ENCODE results near the gene PTPRN2.

Gene PTPRN2

GRCh38 chr7:157832006-157832405, 755.6 kb downstream of the PTPRN2 start:
- POLR2A ChIA-PET: no interaction called here
- CTCF ChIA-PET: no interaction called here
- H3K4me3 ChIP-seq (ENCODE audit: low read depth, low read length): no peak overlapping the region
- TF ChIP-seq CTCF (IDR thresholded peaks at IDR 0.05; ENCODE audit: insufficient read depth, low read length, missing control alignments): no peak
- DNase-seq (ENCODE audit: low read depth, low spot score): no peak

- TF ChIP-seq CTCF (IDR thresholded peaks at IDR 0.05; ENCODE audit: insufficient read depth, low read length, missing control alignments): no peak
- ChIA-PET POLR2A (no interaction called here), CTCF (no interaction called here)
- DNase-seq (ENCODE audit: low read depth, low spot score): no peak
- H3K4me3 ChIP-seq (ENCODE audit: low read depth, low read length): no peak overlapping the region
Measured at GRCh38 chr7:157831143-157831905, 756.3 kb downstream of the PTPRN2 start.

GRCh38 chr7:157830331-157830730, 757.3 kb downstream of the PTPRN2 start:
- TF ChIP-seq CTCF (IDR thresholded peaks at IDR 0.05; ENCODE audit: insufficient read depth, low read length, missing control alignments): no peak
- DNase-seq (ENCODE audit: low read depth, low spot score): no peak
- no peak overlapping the region for H3K4me3 ChIP-seq (ENCODE audit: low read depth, low read length)
- ChIA-PET POLR2A (no interaction called here), CTCF (no interaction called here)

- CTCF ChIA-PET: no interaction called here
- POLR2A ChIA-PET: no interaction called here
- DNase-seq (ENCODE audit: low read depth, low spot score): no peak
- no peak overlapping the region for H3K4me3 ChIP-seq (ENCODE audit: low read depth, low read length)
- TF ChIP-seq CTCF (IDR thresholded peaks at IDR 0.05; ENCODE audit: insufficient read depth, low read length, missing control alignments): no peak
Measured at GRCh38 chr7:157829491-157829890, 758.1 kb downstream of the PTPRN2 start.

- no peak for DNase-seq (ENCODE audit: low read depth, low spot score)
- ChIA-PET POLR2A (no interaction called here), CTCF (no interaction called here)
- TF ChIP-seq CTCF (IDR thresholded peaks at IDR 0.05; ENCODE audit: insufficient read depth, low read length, missing control alignments): no peak
- H3K4me3 ChIP-seq (ENCODE audit: low read depth, low read length): no peak overlapping the region
Measured at GRCh38 chr7:157828881-157829280, 758.7 kb downstream of the PTPRN2 start.

GRCh38 chr7:157828190-157828589, 759.4 kb downstream of the PTPRN2 start:
- ChIA-PET CTCF (no interaction called here), POLR2A (no interaction called here)
- no peak for DNase-seq (ENCODE audit: low read depth, low spot score)
- no peak for TF ChIP-seq CTCF (IDR thresholded peaks at IDR 0.05; ENCODE audit: insufficient read depth, low read length, missing control alignments)
- no peak overlapping the region for H3K4me3 ChIP-seq (ENCODE audit: low read depth, low read length)

Data from AG04449 (cell line).